HG03558 (cell line): ENCODE results near the gene XAGE2.

Experiments
- ATAC-seq: cut with Tn5 transposase; IDR thresholded peaks from one replicate; pipeline ENCODE4 v1.9.1; 2021; ENCODE audit warnings: moderate number of reproducible peaks; ENCODE audit not compliant: unreplicated experiment; ENCODE audit errors: extremely low read depth

The XAGE2 gene

DNA sequence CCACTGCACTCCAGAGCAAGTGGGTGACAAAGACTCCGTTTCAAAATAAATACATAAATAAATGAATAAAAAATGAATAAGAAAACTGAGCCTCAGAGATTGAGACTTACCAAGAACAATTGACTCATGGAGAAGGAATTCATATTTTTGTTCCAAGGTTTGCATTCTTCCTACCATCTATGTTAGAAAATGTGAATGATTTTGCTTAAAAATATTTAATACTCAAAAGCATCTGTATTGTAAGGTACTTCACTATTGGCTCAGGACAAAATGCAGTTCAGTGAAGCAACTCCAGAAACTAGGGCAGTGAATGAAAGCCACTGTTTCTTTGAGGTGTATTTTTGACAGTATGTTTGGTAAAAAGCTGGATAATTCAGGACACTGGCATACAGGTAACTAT, 54.1 kb downstream of the XAGE2 start:
- ATAC-seq = no peak

DNA sequence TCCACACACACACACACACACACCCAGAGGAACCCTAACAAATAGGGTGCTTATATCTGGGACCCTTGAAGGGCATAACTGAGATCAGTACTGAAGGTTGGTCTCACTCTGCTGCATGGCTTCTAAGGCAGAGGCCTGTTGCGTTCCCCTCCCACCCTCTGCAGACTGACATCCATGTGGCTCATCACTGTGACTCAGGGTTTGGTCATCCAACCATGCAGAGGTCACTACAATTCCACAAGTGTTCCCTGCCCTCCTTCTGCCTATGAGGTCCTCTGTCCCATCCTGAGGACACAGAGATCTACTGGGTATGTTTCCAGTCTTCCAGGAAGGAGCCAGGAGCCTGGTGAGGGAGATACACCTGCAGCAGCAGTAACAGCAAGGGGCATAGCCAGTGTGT, 55.8 kb downstream of the XAGE2 start:
- ATAC-seq = no peak
